ENCODE results near the gene CBX5. TPM values are rescaled to one million over a fixed set of nuclear protein-coding genes. Genes with fewer than 3 reads are reported as not detected.

CBX5 gene
- total and polyA plus RNA-seq, 10 of the 15 experiments (the other 5 are each of a cell fraction or from before 2014, with no cell fraction given): 46.7 to 138 (median 74.6) TPM

DNA sequence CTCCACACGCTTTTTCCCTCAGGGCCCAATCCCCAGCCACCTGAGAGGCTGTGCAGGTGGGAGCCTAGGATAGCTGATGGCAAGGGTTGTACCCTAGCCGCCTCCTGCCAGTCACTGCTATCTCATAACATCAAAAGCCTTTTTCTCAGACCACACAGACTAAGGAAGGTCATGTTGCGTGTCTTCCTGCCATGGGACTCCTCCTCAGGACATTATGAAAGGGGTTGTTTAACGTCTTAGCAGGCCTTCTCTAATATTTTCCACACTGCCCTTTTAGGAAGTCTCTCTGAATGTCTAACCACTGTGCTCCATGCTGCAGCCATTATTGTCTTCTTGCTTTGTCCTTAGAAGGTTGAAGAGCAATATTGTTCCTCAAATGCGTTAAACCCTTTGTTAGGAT is 83.5 kb downstream of the CBX5 start (continued):
- TF ChIP-seq, protein P1, sequence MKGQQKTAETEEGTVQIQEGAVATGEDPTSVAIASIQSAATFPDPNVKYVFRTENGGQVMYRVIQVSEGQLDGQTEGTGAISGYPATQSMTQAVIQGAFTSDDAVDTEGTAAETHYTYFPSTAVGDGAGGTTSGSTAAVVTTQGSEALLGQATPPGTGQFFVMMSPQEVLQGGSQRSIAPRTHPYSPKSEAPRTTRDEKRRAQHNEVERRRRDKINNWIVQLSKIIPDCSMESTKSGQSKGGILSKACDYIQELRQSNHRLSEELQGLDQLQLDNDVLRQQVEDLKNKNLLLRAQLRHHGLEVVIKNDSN (IDR thresholded peaks at IDR 0.05; ENCODE audit: borderline replicate concordance, extremely low read length, insufficient read depth, low read depth, low read length): no peak
- TF ChIP-seq NBN (IDR thresholded peaks at IDR 0.05): no peak

DNA sequence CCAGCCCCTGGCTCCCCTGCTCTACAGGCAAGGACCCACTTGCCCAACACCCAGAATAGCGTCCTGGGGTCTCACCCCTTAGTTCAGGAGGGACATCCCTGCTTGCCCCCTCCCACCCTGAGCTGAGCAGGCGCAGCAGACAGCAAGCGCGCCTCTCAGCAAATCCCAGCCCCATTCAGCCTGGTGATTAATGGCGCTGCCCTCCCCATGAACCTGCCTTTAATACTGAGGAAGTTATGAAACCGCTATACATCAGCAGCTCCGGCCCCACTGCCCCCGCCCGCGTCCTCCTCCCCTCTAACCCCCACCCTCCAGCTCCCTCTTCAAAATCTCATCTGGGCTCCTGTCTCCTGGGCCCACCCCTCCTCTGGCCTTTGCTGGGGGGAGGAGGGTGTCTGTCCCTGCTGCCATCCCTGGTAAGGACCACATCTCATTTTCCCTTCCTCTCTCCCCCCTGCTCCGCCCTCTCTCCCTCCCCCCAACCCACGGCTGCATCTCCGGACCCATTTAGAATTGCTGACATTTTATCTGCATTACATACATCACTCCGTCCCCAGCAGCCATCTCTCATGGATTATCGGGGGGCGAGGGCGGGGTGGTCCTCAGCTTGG is 84.1 kb downstream of the CBX5 start:
- SMC1A ChIA-PET (ENCODE audit: uncharacterized antibody, unreplicated experiment): interaction anchor here (0.8 to 2.2 kb wide), 6 partner anchors 12 to 190 kb away, joined by 3 to 14 read pairs (median 7); partner anchors contain the start of genes HOXC5 and HOXC8
- Histone ChIP-seq H3K36me3 (ENCODE audit: control insufficient read depth in 2 of 2, insufficient read depth in 2 of 2, low read length in 1 of 2) (no peaks in the 10 kb centered on the region), H3K9me3 (replicated peaks; ENCODE audit: control insufficient read depth, insufficient read depth, low read length) (no peaks in the 10 kb centered on the region), H3K4me2 (ENCODE audit: control insufficient read depth, insufficient read depth) (peak overlapping the region; percentile 38), H3K27ac (ENCODE audit: control insufficient read depth, insufficient read depth) (no peak overlapping the region), H3K79me2 (ENCODE audit: control insufficient read depth, insufficient read depth, low read length) (no peaks in the 10 kb centered on the region), H2AFZ (ENCODE audit: control insufficient read depth, low read depth, low read length) (peak overlapping the region; percentile 39; the same call in 1 of the 2 replicates), H3K27me3 (replicated peaks in 1 of 2; ENCODE audit: control insufficient read depth in 2 of 2, insufficient read depth in 2 of 2, low read length in 1 of 2) (peaks cover 2 to 3% of the 10 kb centered on the region in 2 experiments; a peak in 1 of 4 replicates), H3K4me3 (no peak overlapping the region; the same call in 1 of the 2 replicates), H3K4me1 (ENCODE audit: control insufficient read depth, insufficient read depth, low read length) (peaks cover 21% of the 10 kb centered on the region), H3K9ac (ENCODE audit: control insufficient read depth, insufficient read depth, low read length) (no peak overlapping the region), H4K20me1 (ENCODE audit: control insufficient read depth, insufficient read depth) (no peaks in the 10 kb centered on the region)
- TF ChIP-seq YY1 (IDR thresholded peaks at IDR 0.05; ENCODE audit: low read depth, low read length): peak; percentile 64
- TF ChIP-seq FOXK2 (IDR thresholded peaks at IDR 0.05): no peak
- no peak for TF ChIP-seq TBL1XR1 (IDR thresholded peaks at IDR 0.05; ENCODE audit: low read depth, low read length)
- TF ChIP-seq RFX5 (IDR thresholded peaks at IDR 0.05; ENCODE audit: low read depth, low read length): no peak
- no peak for TF ChIP-seq PAX8 (IDR thresholded peaks at IDR 0.05)
- no peak for TF ChIP-seq BHLHE40 (IDR thresholded peaks at IDR 0.05; ENCODE audit: borderline replicate concordance in 1 of 2, low read depth in 2 of 2, low read length in 1 of 2)
- TF ChIP-seq, protein P2, sequence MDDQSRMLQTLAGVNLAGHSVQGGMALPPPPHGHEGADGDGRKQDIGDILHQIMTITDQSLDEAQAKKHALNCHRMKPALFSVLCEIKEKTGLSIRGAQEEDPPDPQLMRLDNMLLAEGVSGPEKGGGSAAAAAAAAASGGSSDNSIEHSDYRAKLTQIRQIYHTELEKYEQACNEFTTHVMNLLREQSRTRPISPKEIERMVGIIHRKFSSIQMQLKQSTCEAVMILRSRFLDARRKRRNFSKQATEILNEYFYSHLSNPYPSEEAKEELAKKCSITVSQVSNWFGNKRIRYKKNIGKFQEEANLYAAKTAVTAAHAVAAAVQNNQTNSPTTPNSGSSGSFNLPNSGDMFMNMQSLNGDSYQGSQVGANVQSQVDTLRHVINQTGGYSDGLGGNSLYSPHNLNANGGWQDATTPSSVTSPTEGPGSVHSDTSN (IDR thresholded peaks at IDR 0.05; ENCODE audit: insufficient replicate concordance, low read depth, low read length): peak; percentile 71
- TF ChIP-seq PKNOX1 (IDR thresholded peaks at IDR 0.05): peak; percentile 30; the same call in 1 of the 2 replicates
- no peak for TF ChIP-seq POLR2AphosphoS5 (IDR thresholded peaks at IDR 0.05; ENCODE audit: low read length)
- no peak for TF ChIP-seq NR2C1 (IDR thresholded peaks at IDR 0.05)
- WGBS (ENCODE audit: insufficient coverage, insufficient replicate concordance, low lambda C conversion rate, missing lambda C conversion rate): 27% methylated on average over 16 of the region's 17 CpGs
- POLR2A ChIA-PET: interaction anchor here (0.7 to 1.3 kb wide), 3 partner anchors 141 to 225 kb away, joined by 3 to 6 read pairs (median 4); no protein-coding TSS in a partner anchor
- in situ Hi-C loops (cut with MboI): loop anchor here (10.0 kb wide), 1 partner anchor 171 kb away; the partner anchor contains the start of gene HOXC6
- FAIRE-seq: no peak
- no peak for DNase-seq (ENCODE audit: low read depth, low spot score)
- no TSS peak for BruUV-seq (replicated peaks)
- intact Hi-C loops (cut with micrococcal nuclease; ENCODE audit: unreplicated experiment): no loop called here
- ATAC-seq: peak; percentile 62
- RAD21 ChIA-PET (ENCODE audit: unreplicated experiment): interaction anchor here (0.7 to 2.5 kb wide), 6 partner anchors 11 to 440 kb away, joined by 3 to 15 read pairs (median 6); partner anchors contain the start of gene HOXC5
- CTCF ChIA-PET: interaction anchor here (0.7 to 11.5 kb wide), 10 partner anchors 9 to 210 kb away, joined by 3 to 343 read pairs (median 4); partner anchors contain the start of genes HOXC5 and HOXC6

Data from GM12878 (cell line).